Brain microvascular endothelial cell (primary cell): Measurements from ENCODE around the gene FBXO31.
A peak's percentile ranks its signal among the peaks of the same experiment; 100 is the strongest.

Source experiments
- DNase-seq: peaks from one replicate; pipeline ENCODE4 v3.0.0-alpha.2; 2020
- H3K27ac ChIP-seq: fragments of 250-450 bp; sonication (Bioruptor Pico); 2 replicates; pipeline ENCODE4 v1.5.1; 2020; ENCODE audit warnings: mild to moderate bottlenecking, moderate library complexity
- H3K27me3 ChIP-seq: fragments of 250-450 bp; sonication (Bioruptor Pico); replicated peaks from 2 replicates; pipeline ENCODE4 v1.5.1; 2020; ENCODE audit warnings: mild to moderate bottlenecking
- H3K36me3 ChIP-seq: fragments of 250-450 bp; sonication (Bioruptor Pico); replicated peaks from 2 replicates; pipeline ENCODE4 v1.5.1; 2020; ENCODE audit warnings: mild to moderate bottlenecking
- H3K4me3 ChIP-seq: 2 replicates; pipeline ENCODE4 v1.5.1; 2011; ENCODE audit warnings: low read depth, mild to moderate bottlenecking, control low read depth, low read length, moderate library complexity
- in situ Hi-C: cut with HindIII; loops from 2 replicates; pipeline ENCODE4 v1.10.0; 2017; ENCODE audit warnings: low sequenced_read_pairs, low pct_ligation_motif_present
- TF ChIP-seq, protein P1 (sequence below): IDR thresholded peaks from 2 replicates; pipeline ENCODE4 v1.5.1; 2011; ENCODE audit warnings: low read depth, mild to moderate bottlenecking, moderate library complexity, low read length, control low read depth, inconsistent platforms; ENCODE audit errors: missing control alignments

Gene FBXO31

DNA sequence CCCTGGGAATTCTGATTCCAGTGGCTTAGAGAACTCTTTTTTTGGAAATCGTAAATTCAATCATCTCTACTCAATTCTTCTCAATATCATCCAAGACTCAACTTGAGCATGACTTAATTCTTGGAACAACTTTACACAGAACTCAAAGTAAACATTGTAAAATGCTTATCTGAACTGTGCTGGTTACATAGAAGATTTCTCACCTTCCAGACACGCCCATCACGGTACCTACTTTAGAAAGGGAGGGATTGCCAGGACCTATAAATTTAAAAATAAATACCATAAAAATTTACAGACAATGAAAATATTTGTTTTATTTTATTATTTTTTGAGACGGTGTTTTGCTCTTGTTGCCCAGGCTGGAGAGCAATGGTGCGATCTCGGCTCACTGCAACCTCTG lies 35.1 kb upstream of the FBXO31 start:
- Histone ChIP-seq H3K27me3 (no peaks in the 10 kb centered on the region), H3K36me3 (peaks cover 18% of the 10 kb centered on the region), H3K27ac (no peak overlapping the region), H3K4me3 (no peak overlapping the region)
- in situ Hi-C loops = no loop called here
- DNase-seq = no peak
- TF ChIP-seq, protein P1, sequence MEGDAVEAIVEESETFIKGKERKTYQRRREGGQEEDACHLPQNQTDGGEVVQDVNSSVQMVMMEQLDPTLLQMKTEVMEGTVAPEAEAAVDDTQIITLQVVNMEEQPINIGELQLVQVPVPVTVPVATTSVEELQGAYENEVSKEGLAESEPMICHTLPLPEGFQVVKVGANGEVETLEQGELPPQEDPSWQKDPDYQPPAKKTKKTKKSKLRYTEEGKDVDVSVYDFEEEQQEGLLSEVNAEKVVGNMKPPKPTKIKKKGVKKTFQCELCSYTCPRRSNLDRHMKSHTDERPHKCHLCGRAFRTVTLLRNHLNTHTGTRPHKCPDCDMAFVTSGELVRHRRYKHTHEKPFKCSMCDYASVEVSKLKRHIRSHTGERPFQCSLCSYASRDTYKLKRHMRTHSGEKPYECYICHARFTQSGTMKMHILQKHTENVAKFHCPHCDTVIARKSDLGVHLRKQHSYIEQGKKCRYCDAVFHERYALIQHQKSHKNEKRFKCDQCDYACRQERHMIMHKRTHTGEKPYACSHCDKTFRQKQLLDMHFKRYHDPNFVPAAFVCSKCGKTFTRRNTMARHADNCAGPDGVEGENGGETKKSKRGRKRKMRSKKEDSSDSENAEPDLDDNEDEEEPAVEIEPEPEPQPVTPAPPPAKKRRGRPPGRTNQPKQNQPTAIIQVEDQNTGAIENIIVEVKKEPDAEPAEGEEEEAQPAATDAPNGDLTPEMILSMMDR = no peak

DNA sequence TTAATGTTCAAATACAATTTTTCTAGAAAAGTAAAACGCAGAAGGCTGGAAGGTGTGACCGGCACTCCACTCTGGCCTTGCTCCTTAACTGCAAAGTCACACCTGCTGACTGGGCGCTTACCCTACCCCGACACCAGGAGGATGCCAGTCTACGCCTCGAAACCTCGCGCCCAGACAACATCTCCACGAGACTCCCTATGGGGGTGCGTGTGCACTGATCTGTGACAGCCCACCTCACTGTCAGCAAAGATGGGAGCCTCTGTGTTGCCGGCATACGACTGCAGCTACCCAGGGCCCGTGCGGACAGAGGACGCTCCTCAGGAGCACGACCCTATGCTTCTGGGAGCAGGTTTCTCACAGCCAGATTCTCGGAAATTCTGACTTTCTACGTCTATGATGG lies 34.6 kb upstream of the FBXO31 start:
- no peak for DNase-seq
- in situ Hi-C loops = no loop called here
- H3K27ac ChIP-seq = no peak overlapping the region
- no peaks in the 10 kb centered on the region for H3K27me3 ChIP-seq
- H3K4me3 ChIP-seq = no peak overlapping the region
- H3K36me3 ChIP-seq = peaks cover 18% of the 10 kb centered on the region
- TF ChIP-seq, protein P1 = no peak

DNA sequence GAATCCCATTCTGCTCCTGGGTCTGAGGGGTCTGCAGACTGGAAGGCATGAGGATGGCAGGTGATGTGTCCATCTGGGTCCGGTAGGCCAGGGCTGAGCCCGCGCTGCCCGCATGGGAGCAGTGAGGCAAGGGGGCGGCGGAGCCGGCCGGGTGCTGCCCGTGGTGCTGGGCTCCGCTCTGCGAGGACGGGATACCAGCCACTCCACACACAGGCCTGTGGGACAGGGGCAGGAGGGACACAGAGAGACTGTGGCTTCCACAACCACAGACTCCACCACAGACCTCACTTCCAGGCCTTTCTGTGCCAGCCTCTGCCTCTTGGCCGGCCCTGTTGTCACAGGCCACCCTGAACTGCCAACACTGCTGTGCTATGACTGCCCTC lies 33.9 kb upstream of the FBXO31 start:
- peaks cover 22% of the 10 kb centered on the region for H3K36me3 ChIP-seq
- no peak overlapping the region for H3K27ac ChIP-seq
- DNase-seq = no peak
- in situ Hi-C loops = no loop called here
- no peaks in the 10 kb centered on the region for H3K27me3 ChIP-seq
- no peak overlapping the region for H3K4me3 ChIP-seq
- TF ChIP-seq, protein P1 = no peak

DNA sequence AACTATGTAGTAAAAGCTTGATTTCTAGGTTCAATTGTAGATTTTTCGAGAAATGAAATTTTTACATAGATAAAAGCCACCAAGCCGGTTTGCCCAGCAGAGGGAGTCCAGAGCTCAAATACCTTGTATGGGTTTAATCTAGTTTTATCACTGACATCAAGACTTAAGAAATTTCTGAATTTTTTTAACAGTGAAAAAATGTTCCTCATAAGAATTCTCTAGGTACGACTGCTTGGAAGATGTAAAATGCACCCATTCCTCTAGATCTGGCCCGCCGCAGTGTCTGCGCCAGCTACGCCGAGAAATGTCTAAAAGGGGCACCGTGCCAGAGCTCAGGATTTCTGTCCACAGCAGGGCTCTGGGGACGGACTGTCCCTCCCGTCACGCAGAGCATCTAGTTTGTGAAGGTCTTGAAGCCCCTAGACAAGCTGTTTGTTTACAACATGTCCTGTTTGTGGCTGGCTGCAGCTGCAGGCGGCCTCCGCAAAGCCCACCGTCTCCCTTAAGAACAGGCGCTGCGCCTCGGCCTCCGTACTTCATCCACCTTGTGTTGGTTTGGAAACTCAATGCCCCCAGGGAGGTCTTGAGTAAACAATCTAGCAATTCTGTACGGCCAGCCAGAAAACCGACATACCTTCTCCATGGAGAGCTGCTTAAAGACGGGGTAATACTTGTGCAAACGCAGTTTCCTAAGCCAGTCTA lies 33.4 kb upstream of the FBXO31 start:
- in situ Hi-C loops = no loop called here
- peaks cover 27% of the 10 kb centered on the region for H3K36me3 ChIP-seq
- H3K27me3 ChIP-seq = no peaks in the 10 kb centered on the region
- DNase-seq = peak; percentile 57
- H3K4me3 ChIP-seq = no peak overlapping the region
- no peak overlapping the region for H3K27ac ChIP-seq
- TF ChIP-seq, protein P1 = peak; percentile 83

DNA sequence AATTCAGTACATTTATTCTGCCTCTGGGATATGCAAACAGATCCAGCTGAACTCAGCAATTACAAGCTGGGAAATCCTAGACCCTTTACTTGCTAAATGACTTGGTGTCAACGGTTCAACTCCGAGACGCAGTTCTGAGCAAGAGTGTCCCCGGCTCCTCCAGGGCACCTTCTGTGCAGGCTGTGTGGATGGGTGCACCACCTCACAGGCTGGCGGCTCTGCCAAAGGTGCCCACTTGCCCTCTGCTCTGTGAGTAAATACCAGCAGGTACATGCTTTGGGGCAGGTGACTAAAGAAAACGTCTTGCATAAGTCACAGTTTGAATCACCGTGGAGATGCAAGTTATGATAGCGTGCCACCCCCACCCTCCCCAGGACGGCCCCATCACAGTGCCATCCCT lies 31.9 kb upstream of the FBXO31 start:
- no peak overlapping the region for H3K27ac ChIP-seq
- peaks cover 36% of the 10 kb centered on the region for H3K36me3 ChIP-seq
- in situ Hi-C loops = no loop called here
- H3K4me3 ChIP-seq = no peak overlapping the region
- H3K27me3 ChIP-seq = no peaks in the 10 kb centered on the region
- no peak for DNase-seq
- TF ChIP-seq, protein P1 = no peak

DNA sequence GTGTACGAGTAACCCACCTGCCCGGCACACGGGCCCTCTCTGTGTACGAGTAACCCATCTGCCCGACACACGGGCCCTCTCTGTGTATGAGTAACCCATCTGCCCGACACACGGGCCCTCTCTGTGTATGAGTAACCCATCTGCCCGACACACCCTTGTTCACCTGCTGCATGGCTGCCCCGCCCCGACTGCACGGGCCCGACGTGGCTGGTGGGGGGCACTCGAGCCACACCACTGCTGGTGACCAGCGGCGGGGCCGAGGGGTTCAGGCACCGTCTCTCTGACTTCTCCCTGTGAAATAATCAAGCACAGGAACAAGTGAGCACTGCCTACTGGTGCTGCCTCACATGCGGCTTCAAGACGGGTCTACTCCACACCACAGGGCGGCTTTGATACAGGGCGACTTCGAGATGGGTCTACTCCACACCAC lies 30.7 kb upstream of the FBXO31 start:
- no peak for DNase-seq
- in situ Hi-C loops = no loop called here
- no peak overlapping the region for H3K4me3 ChIP-seq
- H3K27me3 ChIP-seq = no peaks in the 10 kb centered on the region
- H3K27ac ChIP-seq = no peak overlapping the region
- TF ChIP-seq, protein P1 = no peak
- H3K36me3 ChIP-seq = peaks cover 41% of the 10 kb centered on the region
